HG03342 (cell line): ENCODE measurements around the gene PRKAG2.

ENCODE experiments used
- ATAC-seq: cut with Tn5 transposase; IDR thresholded peaks from one replicate; pipeline ENCODE4 v1.9.1; 2021; ENCODE audit warnings: mild to moderate bottlenecking, moderate library complexity; ENCODE audit not compliant: unreplicated experiment

PRKAG2 gene

GRCh38 chr7:151866761-151867655 lies 9.9 kb downstream of the PRKAG2 start:
- no peak for ATAC-seq

GRCh38 chr7:151866028-151866427 lies 10.9 kb downstream of the PRKAG2 start:
- ATAC-seq = no peak

- ATAC-seq = no peak
Measured at GRCh38 chr7:151865070-151865670, 11.7 kb downstream of the PRKAG2 start.

- ATAC-seq = no peak
Measured at GRCh38 chr7:151864561-151864960, 12.4 kb downstream of the PRKAG2 start.

- ATAC-seq = no peak
Measured at GRCh38 chr7:151864081-151864480, 12.8 kb downstream of the PRKAG2 start.

- no peak for ATAC-seq
Measured at GRCh38 chr7:151863386-151864079, 13.4 kb downstream of the PRKAG2 start.

- ATAC-seq = no peak
Measured at GRCh38 chr7:151862606-151863381, 14.1 kb downstream of the PRKAG2 start.

GRCh38 chr7:151861881-151862280 lies 15.0 kb downstream of the PRKAG2 start:
- ATAC-seq = no peak

- ATAC-seq = no peak
Measured at GRCh38 chr7:151860771-151861170, 16.1 kb downstream of the PRKAG2 start.

- ATAC-seq = no peak
Measured at GRCh38 chr7:151859948-151860685, 16.8 kb downstream of the PRKAG2 start.

GRCh38 chr7:151859111-151859947 lies 17.6 kb downstream of the PRKAG2 start:
- no peak for ATAC-seq

GRCh38 chr7:151858456-151858855 lies 18.5 kb downstream of the PRKAG2 start:
- no peak for ATAC-seq

- ATAC-seq = no peak
Measured at GRCh38 chr7:151857866-151858450, 19.0 kb downstream of the PRKAG2 start.

- ATAC-seq = no peak
Measured at GRCh38 chr7:151857412-151857811, 19.5 kb downstream of the PRKAG2 start.

GRCh38 chr7:151856516-151856915 lies 20.4 kb downstream of the PRKAG2 start:
- ATAC-seq = no peak

- no peak for ATAC-seq
Measured at GRCh38 chr7:151856098-151856497, 20.8 kb downstream of the PRKAG2 start.

- no peak for ATAC-seq
Measured at GRCh38 chr7:151854720-151855071, 22.2 kb downstream of the PRKAG2 start.

- ATAC-seq = no peak
Measured at GRCh38 chr7:151853896-151854719, 22.8 kb downstream of the PRKAG2 start.
